Left ventricle myocardium inferior (tissue), 1 donor: ENCODE data around the gene QSOX2. TPM values are rescaled to one million over a fixed set of nuclear protein-coding genes. Genes with fewer than 3 reads are reported as not detected.

Experiments used
- DNase-seq: peaks from one replicate; pipeline ENCODE4 v3.0.0-alpha.2; 2020
- H3K27ac ChIP-seq: fragments of 200-600 bp; replicated peaks from 2 replicates; pipeline ENCODE4 v1.8.0; 2021
- H3K27me3 ChIP-seq: fragments of 200-600 bp; 2 replicates; pipeline ENCODE4 v1.8.0; 2021; ENCODE audit warnings: low read depth
- H3K36me3 ChIP-seq: fragments of 200-600 bp; 2 replicates; pipeline ENCODE4 v1.8.0; 2021
- H3K4me1 ChIP-seq: fragments of 200-600 bp; 2 replicates; pipeline ENCODE4 v1.8.0; 2021
- H3K4me3 ChIP-seq: fragments of 200-600 bp; 2 replicates; pipeline ENCODE4 v1.8.0; 2021; ENCODE audit warnings: mild to moderate bottlenecking, moderate library complexity
- H3K9me3 ChIP-seq: fragments of 200-600 bp; replicated peaks from 2 replicates; pipeline ENCODE4 v1.8.0; 2021
- intact Hi-C: fragments of 100-400 bp; cut with micrococcal nuclease; formaldehyde crosslinking; loops from one replicate; pipeline ENCODE4 v1.11.0; 2022
- total RNA-seq: library from RNA; stranded (reverse); fragmentation: NEBNext Ultra II Directional; extraction: Animal tissue kit (Norgen Biotek cat#: 25700); gene quantifications from one replicate; pipeline ENCODE4 v1.2.1, GENCODE V29; 2021
- TF ChIP-seq, protein P1 (sequence below): fragments of 200-600 bp; IDR thresholded peaks from 2 replicates; pipeline ENCODE4 v1.8.0; 2021; ENCODE audit warnings: antibody characterized with exemption, mild to moderate bottlenecking, borderline replicate concordance
- donor health status: DM: no; HTN: yes; CAD: no; lungs with severe emphysema.

The QSOX2 gene
- total RNA-seq, 1 donor from 2014 or later, result 8.0 TPM

DNA sequence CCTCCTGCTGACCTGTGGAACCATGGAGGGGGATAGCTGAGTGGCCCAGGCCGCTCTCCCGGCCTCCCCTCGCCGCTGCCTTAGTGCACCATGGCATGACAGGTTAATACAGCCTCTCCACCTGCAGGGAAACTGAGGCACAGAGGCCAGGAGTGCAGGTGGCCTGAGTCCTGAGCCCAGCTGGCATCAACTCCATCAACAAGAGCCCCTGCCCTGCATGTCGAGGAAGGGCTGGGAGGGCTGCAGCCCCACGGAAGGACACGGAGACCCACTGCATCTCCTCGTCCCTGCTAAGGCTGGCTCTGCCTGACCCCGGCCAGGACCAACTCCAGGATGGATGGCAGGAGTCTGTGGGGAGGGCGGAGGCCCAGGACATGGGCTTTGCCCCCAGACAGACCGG, 31.1 kb upstream of the QSOX2 start:
- Histone ChIP-seq H3K4me1 (no peaks in the 10 kb centered on the region), H3K4me3 (no peak overlapping the region), H3K9me3 (no peaks in the 10 kb centered on the region), H3K27ac (no peak overlapping the region), H3K27me3 (peaks cover 79% of the 10 kb centered on the region), H3K36me3 (no peaks in the 10 kb centered on the region)
- intact Hi-C loops, result no loop called here
- DNase-seq, result no peak
- TF ChIP-seq, protein P1, sequence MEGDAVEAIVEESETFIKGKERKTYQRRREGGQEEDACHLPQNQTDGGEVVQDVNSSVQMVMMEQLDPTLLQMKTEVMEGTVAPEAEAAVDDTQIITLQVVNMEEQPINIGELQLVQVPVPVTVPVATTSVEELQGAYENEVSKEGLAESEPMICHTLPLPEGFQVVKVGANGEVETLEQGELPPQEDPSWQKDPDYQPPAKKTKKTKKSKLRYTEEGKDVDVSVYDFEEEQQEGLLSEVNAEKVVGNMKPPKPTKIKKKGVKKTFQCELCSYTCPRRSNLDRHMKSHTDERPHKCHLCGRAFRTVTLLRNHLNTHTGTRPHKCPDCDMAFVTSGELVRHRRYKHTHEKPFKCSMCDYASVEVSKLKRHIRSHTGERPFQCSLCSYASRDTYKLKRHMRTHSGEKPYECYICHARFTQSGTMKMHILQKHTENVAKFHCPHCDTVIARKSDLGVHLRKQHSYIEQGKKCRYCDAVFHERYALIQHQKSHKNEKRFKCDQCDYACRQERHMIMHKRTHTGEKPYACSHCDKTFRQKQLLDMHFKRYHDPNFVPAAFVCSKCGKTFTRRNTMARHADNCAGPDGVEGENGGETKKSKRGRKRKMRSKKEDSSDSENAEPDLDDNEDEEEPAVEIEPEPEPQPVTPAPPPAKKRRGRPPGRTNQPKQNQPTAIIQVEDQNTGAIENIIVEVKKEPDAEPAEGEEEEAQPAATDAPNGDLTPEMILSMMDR, result no peak

DNA sequence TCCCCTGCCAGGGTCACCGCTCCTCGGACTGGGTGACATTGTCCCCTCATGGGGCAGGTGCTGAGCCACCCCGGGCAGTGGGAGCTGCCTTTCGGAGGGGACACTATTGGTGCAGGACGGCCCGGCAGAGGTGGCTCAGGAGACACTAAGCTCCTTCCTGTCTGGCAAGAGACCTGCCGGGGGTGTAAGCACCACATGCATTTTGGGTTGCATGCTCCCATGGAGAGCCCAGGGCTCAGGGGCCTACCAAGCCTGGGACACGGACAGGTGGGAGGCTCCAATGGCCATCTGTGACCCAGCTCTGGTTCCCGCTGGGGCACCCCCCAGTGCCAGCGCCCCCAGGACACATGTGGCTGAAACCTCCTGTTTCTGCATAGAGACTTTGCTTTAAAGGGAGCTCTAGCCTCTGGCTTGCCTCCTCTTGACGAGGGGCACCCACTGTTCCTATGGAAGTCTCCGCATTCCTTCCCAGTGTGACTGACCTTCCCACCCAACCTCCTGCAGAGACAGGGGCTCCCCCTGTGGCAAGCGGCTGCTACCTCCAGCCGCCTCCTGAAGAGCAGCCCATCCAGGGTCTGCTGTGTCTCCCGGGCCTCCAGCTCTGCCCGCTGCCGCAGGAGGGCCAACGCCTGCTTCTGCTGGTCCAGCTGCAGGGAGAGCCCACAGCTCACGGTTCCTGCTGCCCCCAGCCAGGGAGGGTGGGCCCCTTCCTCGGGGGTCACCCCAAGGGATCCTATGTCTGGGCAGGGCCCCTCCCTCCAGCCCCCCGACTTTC, 30.2 kb upstream of the QSOX2 start:
- no peaks in the 10 kb centered on the region for H3K4me1 ChIP-seq
- no peak for DNase-seq
- H3K36me3 ChIP-seq, result no peaks in the 10 kb centered on the region
- no peaks in the 10 kb centered on the region for H3K9me3 ChIP-seq
- no peak overlapping the region for H3K4me3 ChIP-seq
- H3K27me3 ChIP-seq, result peaks cover 79% of the 10 kb centered on the region
- TF ChIP-seq, protein P1, result no peak
- H3K27ac ChIP-seq, result no peak overlapping the region
- intact Hi-C loops, result no loop called here

DNA sequence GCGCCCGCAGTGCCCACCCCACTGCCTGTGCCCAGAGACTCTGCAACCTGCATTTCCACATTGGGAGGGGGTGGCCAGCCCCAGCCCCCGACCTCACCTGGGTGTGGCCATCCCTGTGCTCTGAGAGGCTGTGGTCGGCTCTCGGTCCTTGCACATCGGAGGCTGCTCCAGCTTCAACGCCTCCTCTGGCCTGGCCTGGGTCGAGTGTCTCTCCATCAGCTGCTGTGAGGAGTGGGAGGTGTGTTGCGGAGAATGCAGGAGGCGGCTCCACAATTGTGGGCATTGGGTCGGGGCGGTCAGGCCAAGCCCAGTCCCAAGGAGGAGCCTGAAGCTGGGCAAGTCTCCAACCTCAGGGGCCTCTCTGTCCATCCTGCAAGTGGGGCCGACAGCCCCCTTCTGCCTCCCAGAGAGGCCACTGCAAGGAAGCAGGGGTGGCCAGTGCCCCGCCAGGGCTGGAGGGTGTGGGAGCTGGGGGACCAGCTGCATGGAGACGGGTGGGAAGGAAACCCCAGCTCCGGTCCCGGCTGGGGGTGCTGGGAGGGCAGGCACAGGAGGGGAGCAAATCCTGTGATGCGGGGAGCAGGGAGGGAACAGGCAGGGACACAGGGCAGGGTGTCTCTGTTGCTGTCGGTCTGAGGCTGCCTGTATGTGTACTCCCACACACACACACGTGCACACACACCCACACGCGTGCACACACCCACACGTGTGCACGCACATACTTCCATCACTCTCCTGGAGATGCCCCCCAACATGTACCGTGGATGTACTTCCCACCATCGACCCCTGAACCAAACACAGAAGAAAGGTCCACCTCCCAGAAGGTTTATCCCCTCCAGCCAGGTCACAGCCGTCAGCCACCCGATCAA, 29.4 kb upstream of the QSOX2 start:
- Histone ChIP-seq H3K27me3 (peaks cover 84% of the 10 kb centered on the region), H3K9me3 (no peaks in the 10 kb centered on the region), H3K36me3 (no peaks in the 10 kb centered on the region), H3K27ac (no peak overlapping the region), H3K4me3 (no peak overlapping the region), H3K4me1 (no peaks in the 10 kb centered on the region)
- no peak for DNase-seq
- TF ChIP-seq, protein P1, result no peak
- intact Hi-C loops, result no loop called here

DNA sequence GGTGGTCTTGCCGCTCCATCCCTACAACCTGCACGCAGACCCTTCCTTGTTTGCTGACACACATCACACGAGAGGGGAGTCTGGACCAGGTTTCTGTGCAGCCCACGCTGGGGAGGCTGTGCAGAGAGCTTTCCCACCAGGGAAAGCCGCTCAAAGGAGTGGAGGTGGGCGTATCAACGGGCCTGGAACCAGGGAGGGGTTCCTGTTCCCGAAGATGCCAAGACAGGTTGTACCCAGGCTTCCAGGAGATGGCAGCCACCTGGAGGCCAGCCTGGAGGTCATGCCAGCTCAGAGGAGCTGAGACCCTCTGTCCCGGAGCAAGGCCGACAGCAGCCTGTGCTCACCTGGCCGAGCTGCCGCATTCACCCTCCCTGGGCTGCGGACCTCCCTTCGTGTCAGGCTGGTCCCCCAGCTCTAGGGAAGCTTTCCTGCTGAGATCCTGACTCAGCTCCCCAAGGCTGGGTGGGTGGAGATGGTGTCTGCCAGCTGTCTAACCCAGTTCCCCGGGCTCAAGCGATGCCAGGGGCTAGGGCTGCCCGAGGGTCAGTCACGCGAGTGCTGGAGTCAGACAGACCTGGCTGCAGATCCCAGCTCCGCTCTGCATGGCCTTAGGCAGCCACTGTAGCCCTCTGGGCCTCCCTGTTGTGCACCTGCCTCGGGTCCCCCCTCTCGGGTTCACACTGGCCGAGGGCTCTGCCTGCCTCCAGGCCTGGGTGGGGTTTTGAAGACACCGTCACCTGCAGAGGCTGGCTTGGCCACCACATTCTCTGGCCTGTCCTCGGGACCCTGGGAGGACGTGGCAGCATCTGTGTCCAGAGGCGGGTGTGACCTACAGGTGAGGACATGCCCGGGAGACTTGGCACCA, 28.5 kb upstream of the QSOX2 start:
- no peak for DNase-seq
- H3K27me3 ChIP-seq, result peaks cover 86% of the 10 kb centered on the region
- H3K27ac ChIP-seq, result no peak overlapping the region
- TF ChIP-seq, protein P1, result no peak
- H3K4me1 ChIP-seq, result no peaks in the 10 kb centered on the region
- H3K4me3 ChIP-seq, result no peak overlapping the region
- no peaks in the 10 kb centered on the region for H3K9me3 ChIP-seq
- H3K36me3 ChIP-seq, result no peaks in the 10 kb centered on the region
- intact Hi-C loops, result no loop called here

DNA sequence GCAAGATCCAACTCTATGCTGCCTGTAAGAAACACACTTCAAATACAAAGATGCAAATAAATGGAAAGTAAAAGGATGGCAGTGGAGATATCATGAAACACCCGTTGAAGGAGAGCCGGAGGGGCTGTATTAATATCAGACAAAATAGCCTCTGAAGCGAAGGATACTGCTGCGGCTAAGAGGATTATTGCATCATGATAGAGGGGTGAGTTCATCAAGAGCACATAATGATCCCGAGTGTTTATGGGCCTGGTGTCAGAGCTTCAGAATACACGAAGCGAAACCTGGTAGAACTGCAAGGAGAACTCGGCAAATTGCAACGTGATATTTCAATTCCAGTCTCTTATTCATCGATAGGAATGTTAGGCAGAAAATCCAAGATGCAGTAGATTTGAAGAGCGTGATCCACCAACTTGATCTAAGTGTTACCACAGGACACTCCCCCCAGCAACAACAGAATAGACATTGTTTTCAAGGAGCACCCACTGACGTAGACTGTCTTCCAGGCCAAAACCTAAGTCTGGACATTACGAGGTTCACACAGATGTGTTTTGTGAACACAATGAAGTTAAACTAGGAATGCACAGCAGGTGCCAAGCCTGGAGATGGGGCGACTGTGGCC, 27.7 kb upstream of the QSOX2 start:
- no peaks in the 10 kb centered on the region for H3K4me1 ChIP-seq
- no peaks in the 10 kb centered on the region for H3K36me3 ChIP-seq
- H3K9me3 ChIP-seq, result no peaks in the 10 kb centered on the region
- peaks cover 83% of the 10 kb centered on the region for H3K27me3 ChIP-seq
- TF ChIP-seq, protein P1, result no peak
- H3K4me3 ChIP-seq, result no peak overlapping the region
- H3K27ac ChIP-seq, result no peak overlapping the region
- no peak for DNase-seq
- intact Hi-C loops, result no loop called here
